ENCODE data around the gene CHFR. TPM values are rescaled to one million over a fixed set of nuclear protein-coding genes. Genes with fewer than 3 reads are reported as not detected.

Gene CHFR
- total RNA-seq, 4 donors from 2014 or later, result 10.8 to 19.6 (median 12.1) TPM

GRCh38 chr12:132840536-132840935, 46.9 kb downstream of the CHFR start:
- Histone ChIP-seq H3K27me3 (no peaks in the 10 kb centered on the region), H3K4me1 (no peaks in the 10 kb centered on the region), H3K27ac (no peak overlapping the region), H3K36me3 (peaks cover 0 to 53% of the 10 kb centered on the region in 2 donors), H3K9me3 (no peaks in the 10 kb centered on the region), H3K4me3 (no peak overlapping the region)
- ATAC-seq (no peak), DNase-seq (no peak)
- in situ Hi-C loops (cut with MboI; ENCODE audit: low sequenced_read_pairs in 4 of 4) (no loop called here), intact Hi-C loops (cut with DNase I; ENCODE audit: low total_unique reads) (no loop called here)
- no peak for TF ChIP-seq CTCF (IDR thresholded peaks at IDR 0.05 in 4 of 5, conservative IDR thresholded peaks at IDR 0.05 in 1 of 5)
- TF ChIP-seq POLR2A (IDR thresholded peaks at IDR 0.05), result no peak

GRCh38 chr12:132839558-132840235, 47.7 kb downstream of the CHFR start:
- no peaks in the 10 kb centered on the region for H3K4me1 ChIP-seq
- ATAC-seq, result no peak
- TF ChIP-seq POLR2A (IDR thresholded peaks at IDR 0.05) (no peak), CTCF (IDR thresholded peaks at IDR 0.05 in 4 of 5, conservative IDR thresholded peaks at IDR 0.05 in 1 of 5) (no peak)
- no peak overlapping the region for H3K4me3 ChIP-seq
- peaks cover 0 to 46% of the 10 kb centered on the region in 2 donors for H3K36me3 ChIP-seq
- in situ Hi-C loops (cut with MboI; ENCODE audit: low sequenced_read_pairs in 4 of 4) (no loop called here), intact Hi-C loops (cut with DNase I; ENCODE audit: low total_unique reads) (no loop called here)
- no peaks in the 10 kb centered on the region for H3K27me3 ChIP-seq
- no peak for DNase-seq
- H3K27ac ChIP-seq, result no peak overlapping the region
- H3K9me3 ChIP-seq, result no peaks in the 10 kb centered on the region

GRCh38 chr12:132838410-132839080, 48.9 kb downstream of the CHFR start:
- no peak overlapping the region for H3K27ac ChIP-seq
- ATAC-seq, result no peak
- H3K4me3 ChIP-seq, result no peak overlapping the region
- no peak for DNase-seq
- H3K27me3 ChIP-seq, result no peaks in the 10 kb centered on the region
- no peaks in the 10 kb centered on the region for H3K9me3 ChIP-seq
- H3K4me1 ChIP-seq, result no peaks in the 10 kb centered on the region
- peaks cover 0 to 36% of the 10 kb centered on the region in 2 donors for H3K36me3 ChIP-seq
- in situ Hi-C loops (cut with MboI; ENCODE audit: low sequenced_read_pairs in 4 of 4), result no loop called here
- intact Hi-C loops (cut with DNase I; ENCODE audit: low total_unique reads), result no loop called here
- no peak for TF ChIP-seq POLR2A (IDR thresholded peaks at IDR 0.05)
- no peak for TF ChIP-seq CTCF (IDR thresholded peaks at IDR 0.05 in 4 of 5, conservative IDR thresholded peaks at IDR 0.05 in 1 of 5)

- Histone ChIP-seq H3K4me1 (no peaks in the 10 kb centered on the region), H3K4me3 (no peak overlapping the region), H3K36me3 (peaks cover 0 to 29% of the 10 kb centered on the region in 2 donors), H3K27ac (no peak overlapping the region), H3K27me3 (no peaks in the 10 kb centered on the region), H3K9me3 (no peaks in the 10 kb centered on the region)
- TF ChIP-seq POLR2A (IDR thresholded peaks at IDR 0.05) (no peak), CTCF (IDR thresholded peaks at IDR 0.05 in 4 of 5, conservative IDR thresholded peaks at IDR 0.05 in 1 of 5) (no peak)
- DNase-seq, result peak in 1 of 2 donors; percentile 18
- ATAC-seq, result peak in 1 of 2 donors; percentile 39
- in situ Hi-C loops (cut with MboI; ENCODE audit: low sequenced_read_pairs in 4 of 4), result no loop called here
- intact Hi-C loops (cut with DNase I; ENCODE audit: low total_unique reads), result no loop called here
Observed at GRCh38 chr12:132837693-132838409, 49.6 kb downstream of the CHFR start.
